ENCODE data around the gene POFUT1.
A peak's percentile ranks its signal among the peaks of the same experiment; 100 is the strongest.
"Not testable (repeated sequence)": the region's sequence is repeated elsewhere in the genome, so short reads cannot be mapped to it uniquely, and the experiment has no call there.

POFUT1 gene

DNA sequence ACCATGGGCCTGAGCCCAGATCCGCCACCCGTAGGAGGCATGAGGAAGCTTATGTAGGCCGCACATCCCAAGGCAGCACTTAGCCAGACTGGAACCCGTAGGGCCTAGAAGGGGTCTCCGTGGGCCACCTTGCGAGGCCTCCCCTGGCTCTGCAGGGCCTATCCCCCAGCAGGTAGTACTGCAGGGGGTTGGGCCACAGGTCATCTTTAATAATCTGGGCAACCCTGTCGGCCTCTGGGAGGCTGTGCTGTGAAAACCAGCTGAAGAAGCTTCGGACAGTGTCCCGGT, 18.6 kb upstream of the POFUT1 start:
- DNase-seq (ENCODE audit: low spot score), result no peak

GRCh38 chr20:32189691-32190615, 17.7 kb upstream of the POFUT1 start:
- peak; percentile 44 for DNase-seq (ENCODE audit: low spot score)

- no peak for DNase-seq (ENCODE audit: low spot score)
These were observed 16.9 kb upstream of the POFUT1 start for GRCh38 chr20:32190616-32191415.

- DNase-seq (ENCODE audit: low spot score), result no peak
These were observed 16.3 kb upstream of the POFUT1 start for GRCh38 chr20:32191422-32191821.

DNA sequence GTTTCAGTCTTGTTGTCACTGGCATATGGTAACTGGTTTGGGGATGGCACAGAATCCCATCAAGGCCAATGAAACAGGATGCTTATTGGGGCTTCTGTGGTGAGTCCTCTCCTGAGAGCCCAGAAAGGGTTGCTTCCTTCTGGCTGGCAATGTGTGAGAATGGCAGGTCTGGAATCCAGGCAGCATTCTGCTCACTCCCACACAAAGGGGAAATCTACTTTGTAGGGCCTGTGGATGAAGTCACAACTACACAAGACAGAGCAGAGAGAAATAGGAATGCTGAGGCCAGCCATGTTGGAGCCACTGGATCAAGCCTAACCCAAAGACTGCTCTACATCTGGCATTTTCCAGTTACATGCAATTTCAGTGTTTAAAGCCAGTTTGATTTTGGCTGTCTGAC, 15.8 kb upstream of the POFUT1 start:
- DNase-seq (ENCODE audit: low spot score), result no peak

DNA sequence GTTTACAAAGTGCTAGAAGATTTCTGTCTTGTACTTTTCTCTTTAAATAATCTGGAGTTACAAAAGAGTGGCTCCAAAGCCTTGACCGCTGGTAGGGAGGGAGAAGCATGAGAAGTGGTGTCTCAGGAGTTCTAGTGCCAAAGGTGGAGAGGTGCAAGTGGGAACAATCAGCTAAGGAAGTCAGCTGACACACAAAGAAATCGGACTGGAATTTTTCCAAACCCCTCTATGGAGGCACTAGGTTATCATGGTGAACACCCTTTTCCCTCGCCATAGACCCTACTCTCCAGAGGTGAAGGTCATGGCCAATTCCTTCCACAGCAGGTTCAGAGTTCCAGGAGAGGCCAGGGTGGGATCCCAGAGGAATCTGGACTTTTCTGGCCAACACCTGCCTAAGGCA, 15.0 kb upstream of the POFUT1 start:
- DNase-seq (ENCODE audit: low spot score), result no peak

GRCh38 chr20:32193336-32193735, 14.3 kb upstream of the POFUT1 start:
- DNase-seq (ENCODE audit: low spot score), result not testable (repeated sequence)

DNA sequence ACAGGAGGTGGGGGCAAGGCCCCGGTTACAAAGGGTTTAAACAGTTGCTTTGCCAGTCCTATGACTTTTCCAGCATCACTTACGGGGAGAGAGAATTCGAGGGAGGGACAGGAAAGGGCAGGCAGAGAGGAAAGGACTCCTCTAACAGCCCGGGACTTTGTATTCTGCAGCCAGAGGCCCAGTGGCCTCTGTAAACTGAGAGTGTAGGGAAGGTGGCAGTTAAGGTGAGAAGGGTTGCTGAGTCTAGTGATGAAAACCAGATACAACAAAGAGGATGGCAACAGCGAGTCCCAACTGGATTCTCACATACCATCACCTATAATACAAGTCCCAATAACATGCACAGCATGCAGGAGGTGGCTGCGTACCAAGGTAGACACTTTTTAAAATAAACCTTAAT, 13.7 kb upstream of the POFUT1 start:
- no peak for DNase-seq (ENCODE audit: low spot score)

DNA sequence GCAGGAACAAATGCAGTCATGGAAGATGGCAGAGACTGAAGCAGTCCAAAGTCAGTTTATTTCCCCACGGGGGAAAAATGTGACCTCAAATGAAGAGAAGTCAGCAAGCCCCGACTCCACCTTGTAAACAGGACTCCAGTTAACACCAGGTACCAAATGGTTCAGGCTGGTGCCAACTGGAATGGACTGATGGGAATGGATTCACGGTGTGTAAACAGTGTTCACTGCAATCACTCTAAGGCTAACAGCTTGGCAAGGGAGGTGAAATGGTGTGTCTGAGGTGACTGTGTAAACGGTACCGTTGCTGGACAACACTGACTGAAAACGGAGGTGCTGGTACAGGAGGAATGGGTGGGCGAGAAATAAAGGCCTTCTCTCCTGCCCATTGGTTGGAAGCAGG, 12.1 kb upstream of the POFUT1 start:
- DNase-seq (ENCODE audit: low spot score), result no peak

- DNase-seq (ENCODE audit: low spot score), result not testable (repeated sequence)
These were observed 11.1 kb upstream of the POFUT1 start for GRCh38 chr20:32196613-32197012.

GRCh38 chr20:32197136-32197535, 10.5 kb upstream of the POFUT1 start:
- DNase-seq (ENCODE audit: low spot score), result not testable (repeated sequence)

DNA sequence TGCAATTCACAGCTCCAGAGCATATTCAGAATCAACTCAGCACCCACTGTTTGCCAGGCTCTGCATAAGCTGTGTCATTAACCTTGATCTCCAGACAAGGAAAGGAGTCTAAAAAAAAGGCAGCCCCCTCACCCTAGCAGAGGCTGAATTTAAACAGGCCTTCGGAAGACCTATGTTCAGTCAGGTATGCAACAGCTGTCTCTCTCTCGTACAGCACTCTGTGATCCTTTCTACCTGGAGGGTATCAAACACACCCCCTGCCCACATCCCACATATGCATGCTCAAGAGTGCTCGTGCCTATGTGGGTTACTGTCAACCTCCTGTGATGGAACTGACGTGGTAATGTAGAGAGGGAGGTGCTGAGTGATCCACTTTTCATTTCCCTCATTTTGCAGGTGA, 8.7 kb upstream of the POFUT1 start:
- DNase-seq (ENCODE audit: low spot score), result no peak

GRCh38 chr20:32201296-32201976, 6.2 kb upstream of the POFUT1 start:
- no peak for DNase-seq (ENCODE audit: low spot score)

GRCh38 chr20:32201977-32202363, 5.7 kb upstream of the POFUT1 start:
- DNase-seq (ENCODE audit: low spot score), result no peak

DNA sequence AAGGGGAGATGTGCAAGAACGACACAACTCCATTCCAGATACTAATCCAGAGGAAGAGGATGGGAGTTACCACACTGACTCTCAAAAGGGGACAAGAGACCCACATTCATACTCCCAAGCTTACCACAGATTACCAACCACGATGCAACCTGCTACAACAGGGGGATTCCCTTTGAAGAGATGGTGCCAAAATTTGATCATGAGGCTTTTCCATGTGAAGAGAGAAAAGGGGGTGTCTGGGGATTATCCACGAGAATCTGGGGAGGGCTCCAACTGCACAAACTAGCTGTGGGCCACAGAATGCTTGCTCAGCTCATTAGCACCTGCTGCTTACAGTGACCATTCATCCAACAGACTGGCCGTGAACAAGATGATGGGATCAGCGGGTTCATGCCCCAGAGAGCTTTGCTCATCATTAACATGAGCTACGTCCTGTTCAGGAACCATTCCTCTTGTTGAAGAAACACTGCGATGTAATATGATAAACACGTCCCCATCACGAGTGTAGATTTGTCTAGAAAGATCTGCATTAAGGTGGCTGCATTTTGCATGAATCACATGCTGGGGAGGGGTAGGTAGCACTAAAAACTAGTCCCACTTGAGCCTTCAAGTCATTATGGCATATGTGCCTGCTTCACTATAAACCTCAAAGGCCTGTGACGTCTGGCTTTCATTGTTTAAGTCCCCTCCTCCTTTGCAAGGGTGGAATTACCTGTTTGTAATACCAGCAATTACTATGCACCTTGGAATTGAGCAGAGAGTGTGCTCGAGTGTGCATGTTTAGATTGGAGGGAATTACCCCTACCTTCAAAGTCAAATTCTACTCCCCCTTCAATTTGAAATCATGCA, 4.1 kb upstream of the POFUT1 start:
- no peak for DNase-seq (ENCODE audit: low spot score)

DNA sequence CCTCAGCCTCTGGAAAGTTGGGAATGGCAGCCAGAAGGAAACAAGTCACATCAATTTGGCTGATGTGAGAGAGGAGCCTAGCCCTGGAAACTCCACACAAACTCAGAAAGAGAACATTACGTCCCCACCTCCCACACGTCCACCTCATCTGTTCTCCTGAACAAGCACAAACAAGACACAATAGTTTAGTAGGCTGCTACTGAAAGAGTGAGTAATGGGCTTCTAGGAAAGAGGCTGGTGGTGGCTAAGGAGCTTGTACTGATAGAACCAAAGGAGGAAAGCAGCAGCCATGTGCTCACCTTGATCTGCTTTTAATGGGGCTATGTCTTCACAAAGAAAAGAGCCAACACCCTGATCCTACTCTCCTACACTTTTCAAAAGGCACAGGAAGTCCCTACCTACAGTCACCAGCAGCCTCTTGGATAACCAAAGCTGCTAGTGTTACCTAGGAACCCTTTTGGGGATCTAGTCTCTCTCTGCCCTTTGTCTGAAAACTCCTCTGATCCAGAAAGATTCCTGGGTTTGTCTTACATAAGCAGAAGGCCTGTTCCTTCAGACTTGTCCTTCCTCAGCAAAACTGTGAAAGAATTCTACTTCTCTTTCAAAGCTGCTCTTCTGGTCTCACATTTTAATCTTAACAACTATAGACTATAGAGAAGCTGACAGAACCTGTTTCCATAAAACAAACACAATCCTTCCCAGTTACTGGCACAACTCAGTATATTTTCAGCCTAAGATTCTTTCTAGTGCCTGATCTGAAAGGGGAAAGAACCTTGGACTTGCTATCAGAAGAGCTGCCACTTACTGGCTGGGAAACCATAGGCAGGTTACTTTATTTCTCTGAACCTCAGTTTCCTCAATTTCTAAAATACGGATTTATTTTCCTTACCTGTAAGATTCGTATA, 3.2 kb upstream of the POFUT1 start:
- peak; percentile 39 for DNase-seq (ENCODE audit: low spot score)

DNA sequence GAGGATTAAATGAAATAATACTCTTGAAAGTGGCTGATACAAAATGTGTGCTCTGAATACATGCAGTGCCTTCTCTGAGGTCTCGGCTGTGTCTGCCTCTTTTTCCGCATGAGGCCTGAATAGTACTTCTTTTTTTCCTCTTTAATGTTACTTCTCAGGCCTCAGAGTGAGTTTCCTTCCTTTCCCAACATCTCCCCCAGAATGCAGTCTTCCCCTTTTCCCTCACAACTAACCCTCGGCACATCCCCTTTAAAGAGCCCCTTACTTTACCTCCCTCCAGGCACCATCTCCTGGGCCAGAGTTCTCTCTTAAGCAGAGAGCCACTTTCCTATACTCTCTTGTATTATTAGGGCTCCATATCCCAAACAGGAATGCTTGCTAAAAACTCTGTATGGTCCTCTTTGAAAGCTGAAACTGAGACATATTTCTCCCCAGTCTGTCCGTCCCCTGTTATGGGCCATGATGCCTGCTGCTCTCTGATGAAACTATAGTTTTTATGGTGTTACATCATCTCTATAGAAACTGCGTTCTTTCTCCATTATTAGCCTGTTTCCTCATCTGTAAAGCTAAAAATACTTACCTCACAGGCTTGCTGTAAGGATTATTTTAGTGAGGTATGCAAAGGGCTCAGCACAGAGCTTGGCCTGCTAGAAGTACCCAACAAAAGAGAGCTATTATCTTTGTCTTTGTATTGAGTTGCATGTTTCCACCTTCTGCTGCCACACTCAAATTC, 2.4 kb upstream of the POFUT1 start:
- no peak for DNase-seq (ENCODE audit: low spot score)

- DNase-seq (ENCODE audit: low spot score), result no peak
These were observed 1.6 kb upstream of the POFUT1 start for GRCh38 chr20:32205843-32206759.
